ENCODE measurements around the gene MYL7.
"Not testable (repeated sequence)": the region's sequence is repeated elsewhere in the genome, so short reads cannot be mapped to it uniquely, and the experiment has no call there.

Gene MYL7

DNA sequence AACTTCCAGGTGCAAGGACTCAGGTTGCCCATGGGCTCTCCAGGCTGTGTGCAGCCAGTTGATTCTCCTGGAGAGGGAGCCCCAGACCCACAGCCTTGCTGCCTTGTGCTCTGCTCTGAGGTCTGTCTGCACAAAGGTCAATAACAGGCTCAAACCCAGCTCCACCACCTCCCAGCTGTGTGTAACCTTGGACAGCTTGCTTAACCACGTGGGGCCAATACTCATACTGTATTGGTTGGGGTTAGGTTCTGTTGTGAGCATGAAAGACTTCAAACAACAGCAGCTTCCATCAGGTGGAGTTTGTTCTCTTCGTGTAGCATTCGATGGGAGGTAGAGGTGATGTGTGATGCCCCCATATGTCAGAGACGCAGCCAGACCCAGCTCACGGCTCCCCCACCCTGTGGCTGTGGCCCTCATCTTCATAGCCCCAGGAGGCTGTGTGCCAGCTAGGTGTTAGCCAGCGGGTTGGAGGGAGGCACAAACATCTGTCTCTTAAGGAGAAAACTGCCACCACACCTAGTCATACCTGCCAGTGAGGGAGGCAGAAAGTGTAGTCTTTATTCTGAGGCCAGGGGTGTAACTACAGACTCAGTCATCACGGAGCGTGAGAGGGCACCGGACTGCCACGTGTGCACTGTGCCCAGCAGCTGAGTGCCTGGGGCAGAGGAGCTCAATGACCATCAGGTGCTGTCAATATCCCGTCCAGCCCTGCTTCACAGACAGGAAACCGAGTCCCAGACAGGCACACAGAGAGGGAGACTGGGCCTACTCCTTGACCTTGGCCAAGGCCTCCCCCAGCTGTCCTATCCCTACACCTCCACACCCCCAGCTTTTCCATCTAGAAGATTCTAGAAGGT is 9.7 kb downstream of the MYL7 start:
- DNase-seq (ENCODE audit: low spot score), result peak; percentile 93

DNA sequence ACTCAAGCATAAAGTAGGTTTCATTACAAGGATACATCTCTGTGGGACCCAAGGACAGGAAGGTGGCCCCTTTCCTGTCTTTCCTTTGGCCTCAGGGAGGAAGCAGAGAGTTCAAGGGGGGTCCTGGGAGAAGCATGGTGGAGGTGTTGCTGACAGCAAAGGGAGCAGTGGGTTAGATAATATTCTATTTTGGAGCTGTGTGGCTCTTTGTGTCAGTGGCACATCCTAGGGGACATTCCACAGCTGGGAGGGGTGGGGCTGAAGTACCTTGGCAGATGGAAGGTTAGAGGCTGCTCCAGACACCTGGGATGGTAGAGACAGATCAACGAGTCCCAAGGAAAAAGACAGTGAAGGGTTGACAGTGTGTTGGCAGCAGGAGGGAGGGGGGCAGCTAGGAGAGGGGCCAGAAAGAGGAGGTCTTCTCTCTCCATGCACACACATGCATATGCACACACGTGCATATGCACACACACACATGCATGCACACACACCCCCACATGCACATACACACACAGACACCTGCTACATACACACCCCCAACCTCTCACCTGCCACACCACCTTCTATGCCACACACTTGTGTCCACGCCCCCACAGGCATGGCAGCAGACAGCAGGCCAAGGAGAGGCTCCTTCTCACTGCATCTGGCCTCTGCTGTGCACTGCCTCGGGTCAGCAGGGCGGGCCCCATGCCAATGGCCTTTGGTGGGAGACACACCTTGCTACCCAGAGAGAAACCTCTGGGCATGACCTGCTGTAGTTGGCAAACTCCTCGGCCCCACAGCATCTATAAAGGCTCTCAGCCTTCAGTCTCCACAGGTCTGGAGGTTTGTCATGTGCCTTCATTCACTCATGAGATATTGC is 12.2 kb downstream of the MYL7 start:
- DNase-seq (ENCODE audit: low spot score), result no peak

DNA sequence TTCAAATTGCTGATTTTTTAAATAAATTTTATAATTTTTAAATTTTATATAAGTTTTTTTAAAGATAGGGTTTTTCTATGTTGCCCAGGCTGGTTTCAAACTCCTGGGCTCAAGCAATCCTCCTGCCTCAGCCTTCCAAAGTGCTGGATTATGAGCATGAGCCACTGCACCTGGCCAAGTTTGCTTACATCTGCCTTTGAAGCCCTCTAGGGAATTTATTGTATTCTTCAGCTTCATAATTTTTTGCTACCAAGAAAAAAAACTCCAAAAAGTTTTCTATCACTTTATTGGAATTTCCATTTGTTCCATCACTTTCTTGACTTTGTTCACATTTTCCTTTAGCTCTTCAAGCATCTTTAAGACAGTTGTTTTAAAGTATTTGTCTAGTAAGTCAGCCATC is 14.0 kb downstream of the MYL7 start:
- no peak for DNase-seq (ENCODE audit: low spot score)

DNA sequence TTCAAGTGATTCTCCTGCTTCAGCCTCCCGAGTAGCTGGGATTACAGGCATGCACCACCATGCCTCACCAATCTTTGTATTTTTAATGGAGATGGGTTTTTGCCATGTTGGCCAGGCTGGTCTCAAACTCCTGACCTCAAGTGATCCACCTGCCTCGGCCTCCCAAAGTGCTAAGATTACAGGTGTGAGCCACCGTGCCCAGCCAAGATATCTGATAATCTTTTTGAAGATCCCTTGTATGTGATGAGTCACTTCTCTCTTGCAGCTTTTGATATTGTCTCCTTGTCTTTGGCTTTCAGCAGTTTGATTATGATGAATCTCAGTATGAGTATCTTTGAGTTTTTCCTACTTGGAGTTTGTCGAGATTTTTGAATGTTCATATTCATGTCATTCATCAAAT is 14.6 kb downstream of the MYL7 start:
- DNase-seq (ENCODE audit: low spot score), result not testable (repeated sequence)

DNA sequence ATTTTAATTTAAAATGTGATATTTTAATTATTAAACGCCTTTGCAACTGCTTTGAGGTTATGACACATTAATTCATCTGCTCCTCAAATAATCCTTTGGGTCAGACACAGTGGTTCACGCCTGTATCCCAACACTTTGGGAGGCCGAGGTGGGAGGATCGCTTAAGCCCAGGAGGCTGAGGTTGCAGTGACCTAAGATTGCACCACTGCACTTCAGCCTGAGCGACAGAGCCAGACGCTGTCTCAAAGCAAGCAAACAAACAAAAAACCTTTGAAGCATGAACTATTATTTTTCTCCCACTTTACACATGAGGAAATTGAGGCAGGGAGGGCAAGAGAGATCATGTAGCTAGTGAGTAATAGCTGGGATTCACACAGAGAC is 16.3 kb downstream of the MYL7 start:
- no peak for DNase-seq (ENCODE audit: low spot score)

DNA sequence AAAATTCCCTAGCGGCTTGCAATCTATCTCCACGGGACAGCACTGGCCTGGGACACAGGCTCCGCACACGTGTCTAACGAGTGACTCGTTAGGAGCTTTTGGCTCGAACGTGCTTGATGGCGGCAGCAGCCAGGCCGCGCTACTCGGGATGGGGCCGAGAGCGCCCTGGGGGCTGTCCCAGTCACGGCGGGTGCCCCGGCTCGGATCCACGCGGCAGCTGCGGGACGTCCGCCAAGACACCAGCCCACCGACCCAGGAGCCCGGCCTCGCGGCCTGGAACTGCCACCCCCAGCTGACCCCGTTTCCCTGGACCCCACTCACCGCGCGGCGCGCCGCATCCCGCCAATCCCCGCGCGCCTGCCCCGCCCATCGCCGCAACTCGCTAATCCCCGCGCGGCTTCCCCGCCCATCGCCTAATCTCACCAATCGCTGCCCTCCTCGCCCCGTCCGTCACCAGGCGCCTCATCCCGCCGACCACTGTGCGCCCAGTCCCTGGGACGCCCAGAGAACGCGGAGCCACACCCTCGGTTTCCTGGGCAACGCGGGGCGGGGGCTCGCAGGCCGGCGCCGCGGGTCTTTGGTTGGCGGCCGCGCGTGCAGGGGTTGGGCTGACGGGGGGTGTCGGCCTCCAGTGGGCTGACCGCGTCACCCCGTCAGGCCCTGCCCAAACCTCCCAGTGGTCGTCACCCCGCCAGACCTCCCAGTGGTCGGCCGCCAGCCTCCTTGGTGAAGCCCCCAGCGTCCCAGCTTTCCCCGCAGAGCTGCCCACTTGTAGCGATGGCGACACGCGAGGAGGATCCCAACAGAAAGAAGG is 17.7 kb downstream of the MYL7 start, which contains the start of gene POLD2:
Gene POLD2, minus strand, starts transcription at position 359 of the 814 bp plus-strand sequence. CDS start 1,495 bp downstream, outside the sequence.
- peak; percentile 100 for DNase-seq (ENCODE audit: low spot score)

DNA sequence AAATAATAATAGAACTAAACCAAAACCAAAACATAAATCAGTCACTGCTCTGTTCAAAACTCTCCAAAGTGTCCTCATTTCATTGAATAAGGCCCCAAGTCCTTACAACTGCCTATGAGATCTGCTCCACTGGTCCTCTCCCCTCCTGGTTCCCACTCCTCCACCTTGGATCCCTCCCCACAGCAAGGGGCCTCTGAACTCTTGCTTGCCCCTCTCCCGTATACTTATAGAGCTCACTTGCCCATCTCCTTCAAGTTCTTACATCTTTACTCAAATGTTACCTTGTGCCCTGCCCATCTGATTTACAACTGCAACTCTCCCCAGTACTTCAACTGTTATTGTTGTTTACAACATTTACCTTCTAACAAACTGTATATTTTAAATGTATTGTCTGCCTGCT is 18.6 kb downstream of the MYL7 start:
- DNase-seq (ENCODE audit: low spot score), result no peak

DNA sequence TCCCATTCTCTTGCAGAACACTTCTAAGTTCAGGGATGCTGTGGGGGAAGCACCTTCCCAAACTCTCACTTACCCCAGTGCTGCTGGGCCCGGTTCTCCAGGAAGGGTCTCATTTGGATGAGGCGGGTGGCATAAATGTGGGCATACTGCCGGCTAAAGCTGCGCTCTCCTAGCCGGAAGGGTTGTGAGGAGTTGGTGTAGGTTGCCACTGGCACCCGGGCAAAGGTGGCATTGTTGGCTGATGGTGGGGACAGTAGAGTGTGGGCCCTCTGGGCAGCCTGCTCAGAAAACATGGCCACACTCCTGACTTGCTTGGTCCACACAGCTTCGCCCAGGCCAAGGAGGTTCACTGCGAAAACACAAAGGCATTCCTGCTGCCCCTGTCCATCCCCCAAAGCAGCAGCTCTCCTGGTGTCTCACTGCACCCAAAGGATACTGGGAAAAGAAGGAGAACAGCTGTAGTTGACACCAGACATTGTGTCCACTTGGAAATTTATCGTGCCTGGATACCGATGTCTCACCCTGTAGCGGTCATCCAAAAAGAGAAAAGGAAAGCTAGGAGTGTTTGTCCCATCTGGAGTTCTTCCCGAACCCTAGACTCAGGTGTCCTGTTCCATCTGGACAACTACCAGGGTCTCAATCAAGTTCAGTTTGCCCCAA is 19.2 kb downstream of the MYL7 start:
- DNase-seq (ENCODE audit: low spot score), result no peak

DNA sequence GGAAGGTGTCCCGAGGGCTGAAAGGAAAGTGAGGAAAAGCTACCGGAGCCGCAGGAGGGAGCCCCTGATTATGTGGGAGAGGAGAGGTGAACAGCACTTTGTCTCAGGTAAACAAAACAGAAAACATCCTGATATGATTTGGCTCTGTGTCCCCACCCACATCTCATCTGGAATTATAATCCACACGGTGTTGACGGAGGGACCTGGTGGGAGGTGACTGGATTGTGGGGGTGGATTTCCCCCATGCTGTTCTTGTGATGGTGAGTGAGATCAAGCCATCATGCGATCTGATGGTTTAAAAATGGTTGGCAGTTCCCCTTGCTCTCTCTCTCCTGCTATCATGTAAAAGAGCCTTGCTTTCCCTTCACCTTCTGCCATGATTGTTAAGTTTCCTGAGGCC is 20.7 kb downstream of the MYL7 start:
- DNase-seq (ENCODE audit: low spot score), result no peak

DNA sequence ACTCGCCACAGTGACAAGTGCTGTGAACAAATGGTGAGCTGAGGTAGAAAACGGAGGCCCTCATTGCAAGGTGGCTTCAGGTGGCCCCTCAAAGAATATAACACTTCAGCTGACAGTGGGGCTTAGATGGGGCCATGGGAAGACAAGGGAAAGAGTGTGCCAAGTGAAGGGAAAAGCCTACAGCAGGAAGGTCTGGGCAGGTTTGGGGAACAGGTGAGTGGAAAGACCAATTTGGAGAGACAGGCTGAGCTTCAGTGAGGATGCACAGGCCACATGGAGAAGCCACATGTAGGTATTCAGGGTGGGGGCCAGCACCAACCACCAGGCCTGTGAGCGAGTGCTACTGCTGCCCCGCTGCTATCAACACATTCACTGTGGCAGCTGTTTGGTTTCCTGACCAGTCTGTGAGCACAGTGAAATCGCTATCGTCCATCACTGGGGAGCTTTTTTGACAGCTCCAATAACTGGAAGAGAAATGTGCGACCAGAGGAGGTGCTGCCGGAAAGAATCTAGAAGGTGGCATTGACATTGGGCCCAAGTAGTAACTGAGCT is 21.2 kb downstream of the MYL7 start:
- no peak for DNase-seq (ENCODE audit: low spot score)

DNA sequence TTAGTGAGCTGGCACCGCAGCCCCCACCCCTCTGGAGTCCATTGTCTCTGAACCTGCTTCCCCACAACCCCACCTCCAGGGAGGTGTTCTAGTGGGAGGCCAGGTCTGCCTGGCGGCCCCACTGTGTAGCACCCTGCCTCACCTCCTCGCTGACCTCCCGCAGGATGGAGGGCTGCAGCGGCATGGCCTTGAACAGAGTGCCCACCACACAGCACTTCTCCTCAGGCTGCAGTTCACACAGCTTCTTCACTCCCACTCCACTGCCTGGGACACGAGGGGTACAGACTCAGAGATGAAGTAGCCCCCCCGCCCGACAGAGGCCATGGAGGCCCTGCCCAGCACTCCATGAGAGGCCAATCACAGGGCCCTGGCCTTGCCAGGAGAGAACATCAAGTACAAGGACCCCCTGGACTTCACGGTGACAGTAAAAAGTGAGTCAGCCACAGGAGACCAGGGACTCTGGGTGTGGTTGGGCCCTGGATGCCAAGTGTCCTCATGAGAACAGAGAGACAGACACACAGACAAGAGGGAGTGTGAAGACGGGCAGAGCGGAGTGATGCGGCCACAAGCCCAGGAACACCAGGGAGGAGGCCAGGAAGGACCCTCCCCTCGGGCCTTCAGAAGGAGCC is 23.2 kb downstream of the MYL7 start:
- DNase-seq (ENCODE audit: low spot score), result no peak

DNA sequence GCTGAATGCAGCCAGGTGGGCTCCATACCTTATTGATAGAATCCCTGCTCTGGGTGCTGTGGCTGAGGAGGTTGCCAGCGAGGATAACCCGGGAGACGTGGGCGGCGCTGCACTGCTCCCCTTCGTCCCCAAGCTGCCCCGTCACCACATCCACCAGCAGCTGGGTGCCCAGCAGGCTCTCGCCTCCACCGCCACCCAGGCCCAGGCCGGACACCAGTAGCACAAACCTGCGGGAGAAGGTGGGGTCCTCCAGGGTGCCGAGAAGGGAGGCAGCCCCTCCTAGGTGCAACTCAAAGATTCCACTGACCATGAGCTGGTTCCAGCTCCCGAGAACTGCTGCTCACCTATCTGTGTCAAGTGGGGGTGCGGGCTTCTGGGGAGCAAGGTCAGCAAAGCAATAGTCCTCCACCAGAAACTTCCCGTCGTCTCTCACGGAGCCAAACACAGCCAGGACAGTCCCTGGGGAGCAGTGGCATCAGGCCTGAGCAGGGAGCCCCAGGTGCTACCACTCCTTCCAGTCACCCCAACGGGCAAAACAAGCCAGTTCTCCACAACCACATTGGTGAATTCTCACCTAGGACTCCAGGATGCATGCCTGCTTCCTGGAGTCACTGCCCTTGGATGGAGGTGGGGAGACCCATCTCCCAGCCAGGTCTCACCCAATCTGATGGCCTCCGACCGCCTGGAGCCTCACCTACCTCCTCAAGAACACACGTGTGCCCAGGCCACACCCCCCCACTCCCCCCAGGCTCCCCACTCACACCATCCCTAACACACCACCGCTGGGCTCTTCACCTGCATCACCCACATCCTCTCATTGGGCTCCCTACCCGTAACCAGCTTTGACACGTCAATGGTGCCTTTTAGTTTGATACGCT is 24.1 kb downstream of the MYL7 start:
- DNase-seq (ENCODE audit: low spot score), result no peak

DNA sequence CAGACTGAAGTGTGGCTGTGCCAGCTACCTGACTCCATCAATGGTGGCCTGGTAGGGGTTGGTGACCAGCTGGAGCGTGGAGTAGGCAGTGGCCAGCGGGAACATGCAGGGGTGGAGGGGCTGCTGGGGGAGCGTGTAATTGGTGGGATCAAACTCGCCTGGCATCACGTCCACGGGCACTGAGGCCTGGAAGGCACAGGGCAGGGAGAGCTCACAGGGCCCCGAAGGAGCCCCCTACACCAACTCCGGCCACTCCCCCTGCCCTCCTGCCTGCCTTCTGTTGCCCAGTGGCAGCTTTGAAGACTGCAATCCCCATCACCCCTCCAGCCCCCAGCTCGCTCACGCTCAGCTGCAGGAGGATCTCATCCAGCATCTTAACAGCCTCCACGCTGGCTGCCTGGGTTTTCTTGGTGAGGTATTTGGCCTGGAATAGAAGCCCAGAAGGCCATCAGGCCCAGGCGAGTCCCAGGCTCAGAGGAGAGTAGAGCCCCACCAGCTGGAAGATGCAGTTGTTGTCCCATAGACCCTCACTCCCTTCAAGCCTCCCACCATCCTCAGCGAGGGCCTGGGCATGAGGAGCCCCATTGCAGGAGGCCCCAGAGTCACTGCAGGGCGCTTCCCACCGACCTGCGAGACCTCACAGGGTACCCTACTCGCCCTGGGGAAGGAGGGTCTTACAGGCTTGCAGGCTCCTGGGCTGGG is 24.9 kb downstream of the MYL7 start:
- no peak for DNase-seq (ENCODE audit: low spot score)

DNA sequence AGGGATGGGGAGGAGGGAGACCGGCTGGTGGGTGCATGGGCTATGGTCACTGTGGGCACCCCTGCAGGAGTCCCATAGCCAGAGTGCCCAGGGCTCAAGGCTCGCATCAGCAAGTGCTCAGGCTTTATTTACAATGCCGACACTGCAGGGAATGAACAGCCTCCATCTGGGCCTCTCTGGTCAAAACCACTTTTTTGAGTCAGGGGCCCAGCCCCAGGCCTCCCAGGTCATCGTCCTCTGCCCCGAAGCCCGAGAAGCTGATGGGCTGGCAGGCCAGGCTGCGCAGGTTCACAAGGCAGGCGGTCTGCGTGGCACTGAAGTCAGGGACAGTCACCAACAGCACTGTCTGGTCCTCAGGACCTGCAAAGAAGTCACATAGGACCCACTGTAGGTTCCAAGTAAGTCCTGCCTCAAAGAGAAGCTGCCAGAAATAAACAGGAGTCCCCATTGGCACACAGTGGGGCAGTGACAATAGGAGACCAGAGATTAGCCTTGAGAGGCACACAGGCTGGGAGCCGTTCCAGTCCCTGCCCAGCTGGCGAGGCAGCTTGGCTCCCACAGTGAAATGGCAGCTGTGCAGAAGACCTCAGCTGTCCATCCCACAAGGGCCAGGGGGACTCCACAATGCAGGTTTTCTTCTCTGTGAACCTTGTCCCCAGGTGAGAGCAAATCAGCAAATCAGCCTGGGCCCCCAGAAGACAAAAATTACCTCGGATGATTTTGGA is 26.4 kb downstream of the MYL7 start:
- no peak for DNase-seq (ENCODE audit: low spot score)

DNA sequence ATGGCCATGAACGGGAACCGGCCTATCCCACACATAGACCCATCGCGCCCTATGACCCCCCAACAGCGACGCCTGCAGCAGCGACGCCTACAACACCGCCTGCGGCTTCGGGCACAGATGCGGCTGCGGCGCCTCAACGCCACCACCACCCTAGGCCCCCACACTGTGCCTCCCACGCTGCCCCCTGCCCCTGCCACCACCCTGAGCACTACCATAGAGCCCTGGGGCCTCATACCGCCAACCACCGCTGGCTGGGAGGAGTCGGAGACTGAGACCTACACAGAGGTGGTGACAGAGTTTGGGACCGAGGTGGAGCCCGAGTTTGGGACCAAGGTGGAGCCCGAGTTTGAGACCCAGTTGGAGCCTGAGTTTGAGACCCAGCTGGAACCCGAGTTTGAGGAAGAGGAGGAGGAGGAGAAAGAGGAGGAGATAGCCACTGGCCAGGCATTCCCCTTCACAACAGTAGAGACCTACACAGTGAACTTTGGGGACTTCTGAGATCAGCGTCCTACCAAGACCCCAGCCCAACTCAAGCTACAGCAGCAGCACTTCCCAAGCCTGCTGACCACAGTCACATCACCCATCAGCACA is 27.3 kb downstream of the MYL7 start:
- DNase-seq (ENCODE audit: low spot score), result no peak

DNA sequence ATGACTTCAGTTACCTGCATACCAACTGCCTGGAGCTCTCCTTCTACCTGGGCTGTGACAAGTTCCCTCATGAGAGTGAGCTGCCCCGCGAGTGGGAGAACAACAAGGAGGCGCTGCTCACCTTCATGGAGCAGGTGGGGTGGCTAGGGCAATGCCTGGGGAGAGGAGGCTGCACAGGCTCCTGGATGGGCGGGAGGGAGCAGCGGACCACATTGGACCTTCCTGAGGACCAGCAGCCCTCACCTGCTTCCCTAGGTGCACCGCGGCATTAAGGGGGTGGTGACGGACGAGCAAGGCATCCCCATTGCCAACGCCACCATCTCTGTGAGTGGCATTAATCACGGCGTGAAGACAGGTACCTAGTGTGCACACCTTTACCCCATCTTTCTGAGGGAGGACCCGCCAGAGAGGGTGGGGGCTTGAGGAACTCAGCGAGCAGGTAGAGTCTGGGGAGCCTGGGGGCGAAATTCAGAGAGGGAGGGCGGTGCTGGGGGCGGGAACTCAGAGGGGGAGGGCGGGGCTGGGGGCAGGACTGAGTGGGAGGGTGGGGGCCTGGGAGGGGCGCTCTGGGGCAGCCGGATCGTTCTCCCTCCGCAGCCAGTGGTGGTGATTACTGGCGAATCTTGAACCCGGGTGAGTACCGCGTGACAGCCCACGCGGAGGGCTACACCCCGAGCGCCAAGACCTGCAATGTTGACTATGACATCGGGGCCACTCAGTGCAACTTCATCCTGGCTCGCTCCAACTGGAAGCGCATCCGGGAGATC is 28.0 kb downstream of the MYL7 start:
- no peak for DNase-seq (ENCODE audit: low spot score)

DNA sequence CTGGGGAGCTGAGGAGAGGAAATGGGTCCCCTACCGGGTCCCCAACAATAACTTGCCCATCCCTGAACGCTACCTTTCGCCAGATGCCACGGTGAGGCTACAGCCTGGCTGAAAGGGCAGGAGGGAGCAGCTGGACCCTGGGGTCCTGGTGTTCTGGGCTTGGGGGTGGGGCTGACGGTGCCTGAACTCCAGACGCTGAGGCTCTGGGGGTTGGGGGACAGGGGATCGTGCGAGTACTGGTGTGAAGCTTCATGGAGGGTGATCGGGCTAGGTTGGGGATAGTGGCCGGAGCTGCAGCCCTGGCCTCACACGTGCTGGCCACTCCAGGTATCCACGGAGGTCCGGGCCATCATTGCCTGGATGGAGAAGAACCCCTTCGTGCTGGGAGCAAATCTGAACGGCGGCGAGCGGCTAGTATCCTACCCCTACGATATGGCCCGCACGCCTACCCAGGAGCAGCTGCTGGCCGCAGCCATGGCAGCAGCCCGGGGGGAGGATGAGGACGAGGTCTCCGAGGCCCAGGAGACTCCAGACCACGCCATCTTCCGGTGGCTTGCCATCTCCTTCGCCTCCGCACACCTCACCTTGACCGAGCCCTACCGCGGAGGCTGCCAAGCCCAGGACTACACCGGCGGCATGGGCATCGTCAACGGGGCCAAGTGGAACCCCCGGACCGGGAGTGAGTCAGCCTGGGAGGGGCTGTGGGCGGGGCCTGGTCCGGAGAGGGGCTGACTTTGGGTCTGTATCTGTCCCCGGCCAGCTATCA is 28.7 kb downstream of the MYL7 start:
- no peak for DNase-seq (ENCODE audit: low spot score)

Data from HuH-7 (cell line).